ENCODE results near the gene ATP12A.

Gene ATP12A

GRCh38 chr13:24664726-24665409 is 15.3 kb upstream of the ATP12A start:
- DNase-seq, result no peak

GRCh38 chr13:24668511-24668910 is 11.7 kb upstream of the ATP12A start:
- no peak for DNase-seq

- DNase-seq, result no peak
Observed at GRCh38 chr13:24668955-24669582, 11.1 kb upstream of the ATP12A start.

GRCh38 chr13:24670174-24670573 is 10.0 kb upstream of the ATP12A start:
- no peak for DNase-seq

- no peak for DNase-seq
Observed at GRCh38 chr13:24670961-24671381, 9.2 kb upstream of the ATP12A start.

GRCh38 chr13:24671386-24672113 is 8.7 kb upstream of the ATP12A start:
- DNase-seq, result peak; percentile 39

GRCh38 chr13:24672141-24673132 is 7.8 kb upstream of the ATP12A start:
- no peak for DNase-seq

- no peak for DNase-seq
Observed at GRCh38 chr13:24675806-24676570, 4.2 kb upstream of the ATP12A start.

- no peak for DNase-seq
Observed at GRCh38 chr13:24678151-24678550, 2.1 kb upstream of the ATP12A start.

GRCh38 chr13:24679686-24680085 is 522 bp upstream of the ATP12A start:
- no peak for DNase-seq

- DNase-seq, result no peak
Observed at GRCh38 chr13:24680921-24681604, 855 bp downstream of the ATP12A start.

GRCh38 chr13:24681930-24682329 is 1.7 kb downstream of the ATP12A start:
- no peak for DNase-seq

GRCh38 chr13:24682353-24682752 is 2.1 kb downstream of the ATP12A start:
- DNase-seq, result no peak

GRCh38 chr13:24683351-24683750 is 3.1 kb downstream of the ATP12A start:
- DNase-seq, result no peak

- DNase-seq, result peak; percentile 51
Observed at GRCh38 chr13:24683838-24684599, 3.8 kb downstream of the ATP12A start.

GRCh38 chr13:24684600-24684998 is 4.4 kb downstream of the ATP12A start:
- DNase-seq, result no peak

- DNase-seq, result no peak
Observed at GRCh38 chr13:24685314-24685713, 5.1 kb downstream of the ATP12A start.

GRCh38 chr13:24687611-24688010 is 7.4 kb downstream of the ATP12A start:
- DNase-seq, result no peak

- no peak for DNase-seq
Observed at GRCh38 chr13:24688111-24688510, 7.9 kb downstream of the ATP12A start.

GRCh38 chr13:24688950-24689349 is 8.7 kb downstream of the ATP12A start:
- DNase-seq, result no peak

GRCh38 chr13:24691381-24691780 is 11.2 kb downstream of the ATP12A start:
- no peak for DNase-seq
